ENCODE measurements around the gene KRAS.

- TF ChIP-seq GATA2 (IDR thresholded peaks at IDR 0.05; ENCODE audit: insufficient read depth, insufficient read length, low read depth, low read length) (no peak), CTCF (IDR thresholded peaks at IDR 0.05; ENCODE audit: extremely low read depth in 1 of 2, insufficient read depth in 1 of 2, low read depth in 1 of 2, low read length in 2 of 2) (no peak), POLR2AphosphoS5 (IDR thresholded peaks at IDR 0.05; ENCODE audit: insufficient read depth, low read depth, low read length) (no peak), POLR2A (IDR thresholded peaks at IDR 0.05; ENCODE audit: low read depth, low read length) (no peak)
These were observed 36.9 kb upstream of the KRAS start for GRCh38 chr12:25287610-25288009.
